NCI-H2107 treated with DMSO at 0.1 percent for 48 hours (cell line): Measurements from ENCODE around the gene BCO2.
"Not testable (repeated sequence)": the region's sequence is repeated elsewhere in the genome, so short reads cannot be mapped to it uniquely, and the experiment has no call there.

Experiments used
- DNase-seq: peaks from one replicate; lab custom pipeline; 2025; ENCODE audit not compliant: unreplicated experiment; lab: John Stamatoyannopoulos, UW

Gene BCO2

GRCh38 chr11:112174789-112175598 is at the start of gene BCO2:
BCO2 (plus strand) TSS chr11:112175512; CDS start chr11:112175602, 90 bp downstream.
- peak; percentile 30 for DNase-seq

- DNase-seq: no peak
Measured at GRCh38 chr11:112127056-112127455, 48.3 kb upstream of the BCO2 start.

- peak; percentile 4 for DNase-seq
Measured at GRCh38 chr11:112128483-112129121, 46.7 kb upstream of the BCO2 start.

GRCh38 chr11:112129656-112130055 is 45.7 kb upstream of the BCO2 start:
- DNase-seq: no peak

GRCh38 chr11:112132737-112133136 is 42.6 kb upstream of the BCO2 start:
- no peak for DNase-seq

- DNase-seq: no peak
Measured at GRCh38 chr11:112134473-112134872, 40.8 kb upstream of the BCO2 start.

- no peak for DNase-seq
Measured at GRCh38 chr11:112143597-112143996, 31.7 kb upstream of the BCO2 start.

- DNase-seq: no peak
Measured at GRCh38 chr11:112150517-112150916, 24.8 kb upstream of the BCO2 start.

- DNase-seq: no peak
Measured at GRCh38 chr11:112156153-112156955, 19.0 kb upstream of the BCO2 start.

GRCh38 chr11:112156956-112157766 is 18.2 kb upstream of the BCO2 start:
- DNase-seq: no peak

- no peak for DNase-seq
Measured at GRCh38 chr11:112159098-112160065, 15.9 kb upstream of the BCO2 start.

- no peak for DNase-seq
Measured at GRCh38 chr11:112160091-112160848, 15.0 kb upstream of the BCO2 start.

- DNase-seq: no peak
Measured at GRCh38 chr11:112161012-112161411, 14.3 kb upstream of the BCO2 start.

- DNase-seq: not testable (repeated sequence)
Measured at GRCh38 chr11:112162200-112162599, 13.1 kb upstream of the BCO2 start.

GRCh38 chr11:112162761-112163546 is 12.4 kb upstream of the BCO2 start:
- no peak for DNase-seq

GRCh38 chr11:112163875-112164685 is 11.2 kb upstream of the BCO2 start, which contains the start of gene IL18:
IL18 (minus strand) TSS chr11:112164094; CDS start chr11:112155053, 9,041 bp downstream.
- DNase-seq: no peak

- DNase-seq: no peak
Measured at GRCh38 chr11:112165049-112165448, 10.3 kb upstream of the BCO2 start.
